Right lobe of liver (tissue), 4 donors: ENCODE data around the gene CIRBP.

Experiments used
- POLR2A ChIP-seq: fragments of 450-650 bp; IDR thresholded peaks from one replicate; pipeline ENCODE4 v1.6.1; 2017; ENCODE audit warnings: antibody characterized with exemption, mild to moderate bottlenecking
- TF ChIP-seq, protein P1 (sequence below), 4 donors: fragments of 200-600 bp in 3 of 4; fragments of 450-650 bp in 1 of 4; IDR thresholded peaks; one replicate each; pipeline versions ENCODE4 v1.5.1 to v1.8.0; 2016 to 2022; ENCODE audit warnings: antibody characterized with exemption in 4 of 4, mild to moderate bottlenecking in 2 of 4
- donor health status: DM: no; HTN: no; CAD: no.
- donor health status: DM: no; HTN: no; CAD: no.
- donor health status: DM: no; HTN: yes; CAD: no.

GRCh38 chr19:1296575-1297271, 27.6 kb downstream of the CIRBP start:
- TF ChIP-seq, protein P1, sequence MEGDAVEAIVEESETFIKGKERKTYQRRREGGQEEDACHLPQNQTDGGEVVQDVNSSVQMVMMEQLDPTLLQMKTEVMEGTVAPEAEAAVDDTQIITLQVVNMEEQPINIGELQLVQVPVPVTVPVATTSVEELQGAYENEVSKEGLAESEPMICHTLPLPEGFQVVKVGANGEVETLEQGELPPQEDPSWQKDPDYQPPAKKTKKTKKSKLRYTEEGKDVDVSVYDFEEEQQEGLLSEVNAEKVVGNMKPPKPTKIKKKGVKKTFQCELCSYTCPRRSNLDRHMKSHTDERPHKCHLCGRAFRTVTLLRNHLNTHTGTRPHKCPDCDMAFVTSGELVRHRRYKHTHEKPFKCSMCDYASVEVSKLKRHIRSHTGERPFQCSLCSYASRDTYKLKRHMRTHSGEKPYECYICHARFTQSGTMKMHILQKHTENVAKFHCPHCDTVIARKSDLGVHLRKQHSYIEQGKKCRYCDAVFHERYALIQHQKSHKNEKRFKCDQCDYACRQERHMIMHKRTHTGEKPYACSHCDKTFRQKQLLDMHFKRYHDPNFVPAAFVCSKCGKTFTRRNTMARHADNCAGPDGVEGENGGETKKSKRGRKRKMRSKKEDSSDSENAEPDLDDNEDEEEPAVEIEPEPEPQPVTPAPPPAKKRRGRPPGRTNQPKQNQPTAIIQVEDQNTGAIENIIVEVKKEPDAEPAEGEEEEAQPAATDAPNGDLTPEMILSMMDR (IDR thresholded peaks at IDR 0.05), result no peak
- TF ChIP-seq POLR2A, result no peak
